GM12878 (cell line): ENCODE data around the gene BAAT. TPM values are rescaled to one million over a fixed set of nuclear protein-coding genes. Genes with fewer than 3 reads are reported as not detected.

Experiments used
- CBX3 ChIP-seq: fragments of 200-600 bp; sonication (generic); IDR thresholded peaks from 2 replicates; pipeline ENCODE4 v1.6.1; 2016; ENCODE audit warnings: low read depth, borderline replicate concordance
- IRF4 ChIP-seq: IDR thresholded peaks from 2 replicates; pipeline ENCODE4 v1.6.1; 2011; ENCODE audit warnings: low read depth, low read length
- JUND ChIP-seq: IDR thresholded peaks from 2 replicates; pipeline ENCODE4 v1.6.1; 2012; ENCODE audit warnings: low read depth, mild to moderate bottlenecking, low read length, improper control_type of control experiment, moderate library complexity
- MTA2 ChIP-seq: fragments of 450-650 bp; IDR thresholded peaks from 2 replicates; pipeline ENCODE4 v1.6.1; 2016; ENCODE audit warnings: low read depth, mild to moderate bottlenecking, moderate library complexity
- NR2F1 ChIP-seq: fragments of 450-650 bp; conservative IDR thresholded peaks from 2 replicates; pipeline ENCODE4 v1.6.1; 2017; ENCODE audit warnings: mild to moderate bottlenecking
- YY1 ChIP-seq: IDR thresholded peaks from 2 replicates; pipeline ENCODE4 v1.6.1; 2011; ENCODE audit warnings: low read depth, mild to moderate bottlenecking, low read length
- ZNF217 ChIP-seq: fragments of 450-650 bp; IDR thresholded peaks from 2 replicates; pipeline ENCODE4 v1.6.1; 2017; ENCODE audit warnings: antibody characterized with exemption, mild to moderate bottlenecking
- ZNF274 ChIP-seq: IDR thresholded peaks from one replicate; pipeline ENCODE4 v1.8.0; 2011; ENCODE audit not compliant: insufficient read length, insufficient read depth
- polyA plus RNA-seq, 11 experiments: library from polyadenylated mRNA; depleted of rRNA in 4 of 11; unstranded in 6 of 11; stranded (reverse) in 5 of 11; fragments of >200 nt; fragmentation: Nextera tagmentation in 4 of 11; fragmentation: Illumina TruSeq in 1 of 11; extraction: Ambion mirVana in 4 of 11; extraction: Trizol in 1 of 11; gene quantifications; 1 replicate in 1 of 11; 2 replicates in 10 of 11; pipeline versions ENCODE4 v1.2.1 to v1.2.3, GENCODE V29; 2011 to 2016; ENCODE audit warnings: inconsistent platforms in 2 of 11, missing spikeins in 2 of 11, low read depth in 1 of 11
- total RNA-seq, 4 experiments: library from RNA; depleted of rRNA in 3 of 4; stranded (reverse); fragments of >200 nt in 3 of 4; fragmentation: Illumina TruSeq in 1 of 4; extraction: Trizol in 1 of 4; gene quantifications; 2 replicates each; pipeline versions ENCODE4 v1.2.1 to v1.2.3, GENCODE V29; 2013 to 2021
- TF ChIP-seq, protein P1 (sequence below): IDR thresholded peaks from 2 replicates; pipeline ENCODE4 v1.6.1; 2012; ENCODE audit warnings: improper control_type of control experiment, low read depth, low read length; ENCODE audit not compliant: insufficient replicate concordance
- TF ChIP-seq, protein P2 (sequence below): fragments of 450-650 bp; formaldehyde crosslinking; IDR thresholded peaks from 2 replicates; pipeline ENCODE4 v1.4.0; 2020; ENCODE audit warnings: mild to moderate bottlenecking, moderate library complexity

BAAT gene
- total and polyA plus RNA-seq, 10 of the 15 experiments (the other 5 are each of a cell fraction or from before 2014, with no cell fraction given) = 0.02 to 0.26 (median 0.06) TPM; not detected in 2

DNA sequence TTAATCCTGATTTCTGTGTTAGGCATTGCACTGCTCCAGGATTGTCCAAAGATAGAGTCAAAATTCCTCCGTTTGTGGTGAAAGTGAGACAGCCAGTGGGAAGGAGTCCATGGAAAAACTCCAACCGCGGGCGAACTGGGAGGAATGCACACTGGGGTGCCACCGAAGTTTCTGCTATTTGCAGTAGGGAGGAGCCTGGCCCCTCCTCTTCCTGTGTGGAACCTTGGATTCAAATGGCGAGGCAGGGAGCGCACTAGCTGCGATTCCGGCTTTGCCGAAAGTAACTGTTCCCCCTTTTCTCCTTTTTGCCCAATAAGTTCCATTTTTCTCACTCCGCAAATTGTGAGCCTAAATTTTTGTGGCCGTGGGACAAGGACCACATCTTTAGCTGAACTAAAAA is 9.3 kb downstream of the BAAT start (continued):
- TF ChIP-seq, protein P1, sequence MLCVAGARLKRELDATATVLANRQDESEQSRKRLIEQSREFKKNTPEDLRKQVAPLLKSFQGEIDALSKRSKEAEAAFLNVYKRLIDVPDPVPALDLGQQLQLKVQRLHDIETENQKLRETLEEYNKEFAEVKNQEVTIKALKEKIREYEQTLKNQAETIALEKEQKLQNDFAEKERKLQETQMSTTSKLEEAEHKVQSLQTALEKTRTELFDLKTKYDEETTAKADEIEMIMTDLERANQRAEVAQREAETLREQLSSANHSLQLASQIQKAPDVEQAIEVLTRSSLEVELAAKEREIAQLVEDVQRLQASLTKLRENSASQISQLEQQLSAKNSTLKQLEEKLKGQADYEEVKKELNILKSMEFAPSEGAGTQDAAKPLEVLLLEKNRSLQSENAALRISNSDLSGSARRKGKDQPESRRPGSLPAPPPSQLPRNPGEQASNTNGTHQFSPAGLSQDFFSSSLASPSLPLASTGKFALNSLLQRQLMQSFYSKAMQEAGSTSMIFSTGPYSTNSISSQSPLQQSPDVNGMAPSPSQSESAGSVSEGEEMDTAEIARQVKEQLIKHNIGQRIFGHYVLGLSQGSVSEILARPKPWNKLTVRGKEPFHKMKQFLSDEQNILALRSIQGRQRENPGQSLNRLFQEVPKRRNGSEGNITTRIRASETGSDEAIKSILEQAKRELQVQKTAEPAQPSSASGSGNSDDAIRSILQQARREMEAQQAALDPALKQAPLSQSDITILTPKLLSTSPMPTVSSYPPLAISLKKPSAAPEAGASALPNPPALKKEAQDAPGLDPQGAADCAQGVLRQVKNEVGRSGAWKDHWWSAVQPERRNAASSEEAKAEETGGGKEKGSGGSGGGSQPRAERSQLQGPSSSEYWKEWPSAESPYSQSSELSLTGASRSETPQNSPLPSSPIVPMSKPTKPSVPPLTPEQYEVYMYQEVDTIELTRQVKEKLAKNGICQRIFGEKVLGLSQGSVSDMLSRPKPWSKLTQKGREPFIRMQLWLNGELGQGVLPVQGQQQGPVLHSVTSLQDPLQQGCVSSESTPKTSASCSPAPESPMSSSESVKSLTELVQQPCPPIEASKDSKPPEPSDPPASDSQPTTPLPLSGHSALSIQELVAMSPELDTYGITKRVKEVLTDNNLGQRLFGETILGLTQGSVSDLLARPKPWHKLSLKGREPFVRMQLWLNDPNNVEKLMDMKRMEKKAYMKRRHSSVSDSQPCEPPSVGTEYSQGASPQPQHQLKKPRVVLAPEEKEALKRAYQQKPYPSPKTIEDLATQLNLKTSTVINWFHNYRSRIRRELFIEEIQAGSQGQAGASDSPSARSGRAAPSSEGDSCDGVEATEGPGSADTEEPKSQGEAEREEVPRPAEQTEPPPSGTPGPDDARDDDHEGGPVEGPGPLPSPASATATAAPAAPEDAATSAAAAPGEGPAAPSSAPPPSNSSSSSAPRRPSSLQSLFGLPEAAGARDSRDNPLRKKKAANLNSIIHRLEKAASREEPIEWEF = no peak
- TF ChIP-seq YY1 (no peak), MTA2 (no peak), JUND (no peak), ZNF274 (no peak), ZNF217 (no peak), IRF4 (no peak), CBX3 (no peak), NR2F1 (no peak)
- TF ChIP-seq, protein P2, sequence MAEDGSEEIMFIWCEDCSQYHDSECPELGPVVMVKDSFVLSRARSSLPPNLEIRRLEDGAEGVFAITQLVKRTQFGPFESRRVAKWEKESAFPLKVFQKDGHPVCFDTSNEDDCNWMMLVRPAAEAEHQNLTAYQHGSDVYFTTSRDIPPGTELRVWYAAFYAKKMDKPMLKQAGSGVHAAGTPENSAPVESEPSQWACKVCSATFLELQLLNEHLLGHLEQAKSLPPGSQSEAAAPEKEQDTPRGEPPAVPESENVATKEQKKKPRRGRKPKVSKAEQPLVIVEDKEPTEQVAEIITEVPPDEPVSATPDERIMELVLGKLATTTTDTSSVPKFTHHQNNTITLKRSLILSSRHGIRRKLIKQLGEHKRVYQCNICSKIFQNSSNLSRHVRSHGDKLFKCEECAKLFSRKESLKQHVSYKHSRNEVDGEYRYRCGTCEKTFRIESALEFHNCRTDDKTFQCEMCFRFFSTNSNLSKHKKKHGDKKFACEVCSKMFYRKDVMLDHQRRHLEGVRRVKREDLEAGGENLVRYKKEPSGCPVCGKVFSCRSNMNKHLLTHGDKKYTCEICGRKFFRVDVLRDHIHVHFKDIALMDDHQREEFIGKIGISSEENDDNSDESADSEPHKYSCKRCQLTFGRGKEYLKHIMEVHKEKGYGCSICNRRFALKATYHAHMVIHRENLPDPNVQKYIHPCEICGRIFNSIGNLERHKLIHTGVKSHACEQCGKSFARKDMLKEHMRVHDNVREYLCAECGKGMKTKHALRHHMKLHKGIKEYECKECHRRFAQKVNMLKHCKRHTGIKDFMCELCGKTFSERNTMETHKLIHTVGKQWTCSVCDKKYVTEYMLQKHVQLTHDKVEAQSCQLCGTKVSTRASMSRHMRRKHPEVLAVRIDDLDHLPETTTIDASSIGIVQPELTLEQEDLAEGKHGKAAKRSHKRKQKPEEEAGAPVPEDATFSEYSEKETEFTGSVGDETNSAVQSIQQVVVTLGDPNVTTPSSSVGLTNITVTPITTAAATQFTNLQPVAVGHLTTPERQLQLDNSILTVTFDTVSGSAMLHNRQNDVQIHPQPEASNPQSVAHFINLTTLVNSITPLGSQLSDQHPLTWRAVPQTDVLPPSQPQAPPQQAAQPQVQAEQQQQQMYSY (CRISPR knock-in tag) = no peak
